ENCODE data around the gene KIAA1217.
"Not testable (repeated sequence)": the region's sequence is repeated elsewhere in the genome, so short reads cannot be mapped to it uniquely, and the experiment has no call there.

The KIAA1217 gene

DNA sequence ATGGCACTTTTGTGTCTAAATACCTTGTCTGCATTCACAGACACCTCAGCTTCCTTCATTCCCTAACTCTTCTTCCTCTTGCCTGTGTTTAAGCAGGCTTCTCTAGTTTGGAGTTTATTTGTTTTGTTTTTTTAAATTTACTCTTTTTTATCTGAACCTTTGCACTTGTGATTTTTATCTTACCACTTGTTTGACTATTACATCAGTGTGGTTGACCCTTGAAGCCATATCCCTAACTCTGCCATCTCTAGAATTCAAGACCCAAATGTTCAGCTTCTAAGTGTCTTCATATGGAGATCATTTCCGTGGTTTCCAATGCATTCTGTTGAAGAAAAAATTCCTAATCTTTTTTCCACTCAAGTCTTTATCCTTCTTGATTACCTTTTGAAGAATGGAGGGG, 233.3 kb downstream of the KIAA1217 start:
- Histone ChIP-seq H3K4me1 (ENCODE audit: low read depth, poor library complexity, severe bottlenecking) (no peaks in the 10 kb centered on the region), H3K27me3 (ENCODE audit: insufficient read depth, low read depth) (no peaks in the 10 kb centered on the region), H2AFZ (ENCODE audit: low read depth) (no peak overlapping the region), H3K27ac (no peak overlapping the region), H4K20me1 (ENCODE audit: insufficient read depth) (no peaks in the 10 kb centered on the region), H3K4me2 (no peak overlapping the region), H3K79me2 (ENCODE audit: insufficient read depth, low read depth) (no peaks in the 10 kb centered on the region), H3K4me3 (IDR thresholded peaks at IDR 0.05; ENCODE audit: insufficient read depth, low read depth, low read length) (no peak overlapping the region), H3K36me3 (ENCODE audit: insufficient read depth) (no peaks in the 10 kb centered on the region), H3K9ac (no peak overlapping the region)
- TF ChIP-seq, protein P1, sequence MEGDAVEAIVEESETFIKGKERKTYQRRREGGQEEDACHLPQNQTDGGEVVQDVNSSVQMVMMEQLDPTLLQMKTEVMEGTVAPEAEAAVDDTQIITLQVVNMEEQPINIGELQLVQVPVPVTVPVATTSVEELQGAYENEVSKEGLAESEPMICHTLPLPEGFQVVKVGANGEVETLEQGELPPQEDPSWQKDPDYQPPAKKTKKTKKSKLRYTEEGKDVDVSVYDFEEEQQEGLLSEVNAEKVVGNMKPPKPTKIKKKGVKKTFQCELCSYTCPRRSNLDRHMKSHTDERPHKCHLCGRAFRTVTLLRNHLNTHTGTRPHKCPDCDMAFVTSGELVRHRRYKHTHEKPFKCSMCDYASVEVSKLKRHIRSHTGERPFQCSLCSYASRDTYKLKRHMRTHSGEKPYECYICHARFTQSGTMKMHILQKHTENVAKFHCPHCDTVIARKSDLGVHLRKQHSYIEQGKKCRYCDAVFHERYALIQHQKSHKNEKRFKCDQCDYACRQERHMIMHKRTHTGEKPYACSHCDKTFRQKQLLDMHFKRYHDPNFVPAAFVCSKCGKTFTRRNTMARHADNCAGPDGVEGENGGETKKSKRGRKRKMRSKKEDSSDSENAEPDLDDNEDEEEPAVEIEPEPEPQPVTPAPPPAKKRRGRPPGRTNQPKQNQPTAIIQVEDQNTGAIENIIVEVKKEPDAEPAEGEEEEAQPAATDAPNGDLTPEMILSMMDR (conservative IDR thresholded peaks at IDR 0.05; ENCODE audit: low read depth, low read length): no peak

DNA sequence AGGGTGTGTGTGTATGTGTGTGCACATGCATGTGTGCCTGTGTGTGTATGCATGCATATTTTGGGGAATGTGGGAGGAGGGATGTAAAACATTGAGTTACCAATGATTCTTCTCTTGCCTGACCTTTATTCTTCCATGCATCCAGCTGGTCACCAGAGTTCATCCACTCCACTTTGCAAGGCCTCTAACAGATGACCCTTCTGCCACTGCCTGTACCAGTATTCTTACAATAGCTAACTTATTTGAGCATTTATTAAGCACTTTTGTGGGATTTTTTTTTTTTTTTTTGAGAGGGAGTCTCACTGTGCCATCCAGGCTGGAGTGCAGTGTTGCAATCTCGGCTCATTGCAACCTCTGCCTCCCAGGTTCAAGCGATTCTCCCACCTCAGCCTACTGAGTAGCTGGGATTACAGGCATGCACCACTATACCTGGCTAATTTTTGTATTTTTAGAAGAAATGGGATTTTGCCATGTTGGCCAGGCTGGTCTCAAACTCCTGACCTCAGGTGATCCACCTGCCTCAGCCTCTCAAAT, 233.8 kb downstream of the KIAA1217 start:
- H3K27me3 ChIP-seq (ENCODE audit: insufficient read depth, low read depth); H3K36me3 ChIP-seq (ENCODE audit: insufficient read depth); H3K27ac ChIP-seq; H3K4me2 ChIP-seq; H2AFZ ChIP-seq (ENCODE audit: low read depth); H4K20me1 ChIP-seq (ENCODE audit: insufficient read depth); H3K4me1 ChIP-seq (ENCODE audit: low read depth, poor library complexity, severe bottlenecking); H3K9ac ChIP-seq; H3K79me2 ChIP-seq (ENCODE audit: insufficient read depth, low read depth); H3K4me3 ChIP-seq (IDR thresholded peaks at IDR 0.05; ENCODE audit: insufficient read depth, low read depth, low read length): not testable (repeated sequence)

DNA sequence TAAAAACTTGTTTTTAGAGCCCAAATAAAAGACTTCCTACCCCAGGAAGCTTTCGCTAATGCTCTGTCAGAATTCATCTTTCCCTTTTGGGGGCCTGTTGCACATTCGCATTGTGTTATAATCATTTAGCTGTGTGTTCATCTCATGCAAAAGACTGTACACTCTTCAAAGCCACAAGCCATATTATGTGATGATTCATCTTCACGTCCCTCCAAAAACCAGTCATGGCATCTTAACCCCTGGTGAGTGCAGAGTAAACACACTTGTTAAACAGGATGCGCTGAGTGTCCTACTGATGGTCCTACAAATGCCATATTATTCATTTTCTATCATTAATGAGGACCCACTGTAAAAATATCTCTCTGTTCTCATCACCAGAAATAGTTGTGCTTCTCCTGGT, 235.4 kb downstream of the KIAA1217 start:
- H3K4me1 ChIP-seq (ENCODE audit: low read depth, poor library complexity, severe bottlenecking): peaks cover 11% of the 10 kb centered on the region
- TF ChIP-seq, protein P1 (conservative IDR thresholded peaks at IDR 0.05; ENCODE audit: low read depth, low read length): no peak
- no peaks in the 10 kb centered on the region for H3K36me3 ChIP-seq (ENCODE audit: insufficient read depth)
- H4K20me1 ChIP-seq (ENCODE audit: insufficient read depth): no peaks in the 10 kb centered on the region
- no peak overlapping the region for H3K4me3 ChIP-seq (IDR thresholded peaks at IDR 0.05; ENCODE audit: insufficient read depth, low read depth, low read length)
- H3K9ac ChIP-seq: no peak overlapping the region
- H3K27ac ChIP-seq: no peak overlapping the region
- H2AFZ ChIP-seq (ENCODE audit: low read depth): no peak overlapping the region
- no peaks in the 10 kb centered on the region for H3K79me2 ChIP-seq (ENCODE audit: insufficient read depth, low read depth)
- no peaks in the 10 kb centered on the region for H3K27me3 ChIP-seq (ENCODE audit: insufficient read depth, low read depth)
- no peak overlapping the region for H3K4me2 ChIP-seq

DNA sequence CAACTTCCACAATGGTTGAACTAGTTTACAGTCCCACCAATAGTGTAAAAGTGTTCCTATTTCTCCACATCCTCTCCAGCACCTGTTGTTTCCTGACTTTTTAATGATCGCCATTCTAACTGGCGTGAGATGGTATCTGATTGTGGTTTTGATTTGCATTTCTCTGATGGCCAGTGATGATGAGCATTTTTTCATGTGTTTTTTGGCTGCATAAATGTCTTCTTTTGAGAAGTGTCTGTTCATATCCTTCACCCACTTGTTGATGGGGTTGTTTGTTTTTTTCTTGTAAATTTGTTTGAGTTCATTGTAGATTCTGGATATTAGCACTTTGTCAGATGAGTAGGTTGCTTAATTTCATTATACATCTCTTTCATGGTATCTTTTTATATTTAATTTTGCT, 237.0 kb downstream of the KIAA1217 start:
- H3K4me2 ChIP-seq; H3K36me3 ChIP-seq (ENCODE audit: insufficient read depth); H3K9ac ChIP-seq; H3K79me2 ChIP-seq (ENCODE audit: insufficient read depth, low read depth); H3K27ac ChIP-seq; H4K20me1 ChIP-seq (ENCODE audit: insufficient read depth); H2AFZ ChIP-seq (ENCODE audit: low read depth); H3K27me3 ChIP-seq (ENCODE audit: insufficient read depth, low read depth); H3K4me3 ChIP-seq (IDR thresholded peaks at IDR 0.05; ENCODE audit: insufficient read depth, low read depth, low read length): not testable (repeated sequence)
- peaks cover 27% of the 10 kb centered on the region for H3K4me1 ChIP-seq (ENCODE audit: low read depth, poor library complexity, severe bottlenecking)

DNA sequence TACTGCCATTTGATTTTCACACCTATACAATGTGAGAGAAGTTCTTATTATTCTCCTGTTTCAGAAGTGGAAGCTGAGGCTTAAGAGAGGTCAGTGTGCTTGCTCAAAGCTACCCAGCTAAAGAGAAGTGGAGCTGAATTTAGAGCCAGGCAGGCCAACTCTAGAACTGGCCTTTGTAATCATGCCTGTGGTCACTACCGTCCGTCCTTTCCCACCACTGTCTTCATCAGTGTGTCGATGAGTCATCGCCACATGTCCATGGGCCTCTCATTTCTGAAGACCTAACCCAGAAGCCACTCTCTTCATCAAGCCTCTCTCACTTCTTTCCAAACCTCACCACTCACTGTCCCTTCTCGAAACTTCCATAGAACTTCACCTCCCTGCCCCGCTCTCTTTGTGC, 237.8 kb downstream of the KIAA1217 start:
- Histone ChIP-seq H3K27ac (no peak overlapping the region), H2AFZ (ENCODE audit: low read depth) (no peak overlapping the region), H3K4me2 (no peak overlapping the region), H4K20me1 (ENCODE audit: insufficient read depth) (no peaks in the 10 kb centered on the region), H3K4me1 (ENCODE audit: low read depth, poor library complexity, severe bottlenecking) (peaks cover 30% of the 10 kb centered on the region), H3K36me3 (ENCODE audit: insufficient read depth) (no peaks in the 10 kb centered on the region), H3K9ac (no peak overlapping the region), H3K79me2 (ENCODE audit: insufficient read depth, low read depth) (no peaks in the 10 kb centered on the region), H3K4me3 (IDR thresholded peaks at IDR 0.05; ENCODE audit: insufficient read depth, low read depth, low read length) (no peak overlapping the region), H3K27me3 (ENCODE audit: insufficient read depth, low read depth) (no peaks in the 10 kb centered on the region)
- TF ChIP-seq, protein P1 (conservative IDR thresholded peaks at IDR 0.05; ENCODE audit: low read depth, low read length): no peak

All from KMS-11 (cell line).